K562 (cell line): ENCODE results near the gene MDM4. TPM values are rescaled to one million over a fixed set of nuclear protein-coding genes. Genes with fewer than 3 reads are reported as not detected.

Experiments used
- ADNP ChIP-seq: fragments of 200-800 bp; sonication (Bioruptor generic); IDR thresholded peaks from 2 replicates; pipeline ENCODE4 v1.6.1; 2016; ENCODE audit warnings: missing genetic modification characterization, missing compliant biosample characterization
- CBX5 ChIP-seq: IDR thresholded peaks from 2 replicates; pipeline ENCODE4 v1.6.1; 2014; ENCODE audit warnings: low read depth, borderline replicate concordance
- CC2D1A ChIP-seq: fragments of 450-650 bp; IDR thresholded peaks from 2 replicates; pipeline ENCODE4 v1.6.1; 2017; ENCODE audit warnings: mild to moderate bottlenecking
- GTF2B ChIP-seq: IDR thresholded peaks from 2 replicates; pipeline ENCODE4 v1.6.1; 2011; ENCODE audit not compliant: insufficient read length; ENCODE audit errors: extremely low read depth
- HMGN3 ChIP-seq: IDR thresholded peaks from 2 replicates; pipeline ENCODE4 v1.6.1; 2011; ENCODE audit warnings: borderline replicate concordance, low read depth, mild to moderate bottlenecking, mixed read lengths, low read length; ENCODE audit not compliant: insufficient read length; ENCODE audit errors: extremely low read depth
- JUNB ChIP-seq: fragments of 450-650 bp; formaldehyde crosslinking; conservative IDR thresholded peaks from 2 replicates; pipeline ENCODE4 v1.4.0; 2020; ENCODE audit warnings: mild to moderate bottlenecking
- LCOR ChIP-seq: sonication (generic); formaldehyde crosslinking; IDR thresholded peaks from 2 replicates; pipeline ENCODE4 v1.8.0; 2022; ENCODE audit warnings: mild to moderate bottlenecking, missing genetic modification reagents
- MAFK ChIP-seq: IDR thresholded peaks from 2 replicates; pipeline ENCODE4 v1.6.1; 2011; ENCODE audit warnings: low read length, improper control_type of control experiment
- MNT ChIP-seq, 2 experiments: fragments of 450-650 bp; conservative IDR thresholded peaks; 2 replicates each; pipeline ENCODE4 v1.6.1; 2017; ENCODE audit warnings: mild to moderate bottlenecking in 2 of 2, moderate library complexity in 2 of 2
- NCOA2 ChIP-seq, 2 experiments: fragments of 450-650 bp; IDR thresholded peaks; 2 replicates each; pipeline ENCODE4 v1.6.1; 2018; ENCODE audit warnings: mild to moderate bottlenecking in 2 of 2, moderate library complexity in 1 of 2; ENCODE audit not compliant: partially characterized antibody in 2 of 2
- NONO ChIP-seq, 2 experiments: fragments of 200-400 bp in 1 of 2; fragments of 450-650 bp in 1 of 2; formaldehyde crosslinking in 1 of 2; IDR thresholded peaks; 2 replicates each; pipeline ENCODE4 v1.6.1; 2017; ENCODE audit warnings: low read depth in 2 of 2, mild to moderate bottlenecking in 2 of 2, moderate library complexity in 2 of 2, low read length in 1 of 2
- POLR2G ChIP-seq: fragments of 200-400 bp; formaldehyde crosslinking; IDR thresholded peaks from 2 replicates; pipeline ENCODE4 v1.6.1; 2017; ENCODE audit warnings: low read depth, mild to moderate bottlenecking, antibody characterized with exemption, low read length, moderate library complexity
- RFX1 ChIP-seq: fragments of 450-650 bp; IDR thresholded peaks from 2 replicates; pipeline ENCODE4 v1.6.1; 2016; ENCODE audit warnings: mild to moderate bottlenecking, moderate library complexity
- SNRNP70 ChIP-seq: fragments of 200-400 bp; formaldehyde crosslinking; optimal IDR thresholded peaks from 2 replicates; pipeline ENCODE3; 2017; ENCODE audit warnings: low read depth, low read length
- SRSF1 ChIP-seq: fragments of 200-400 bp; formaldehyde crosslinking; IDR thresholded peaks from 2 replicates; pipeline ENCODE4 v1.6.1; 2017; ENCODE audit warnings: mild to moderate bottlenecking, low read depth, low read length, moderate library complexity
- VEZF1 ChIP-seq: fragments of 200-800 bp; sonication (Bioruptor generic); IDR thresholded peaks from 2 replicates; pipeline ENCODE4 v1.6.1; 2017; ENCODE audit warnings: missing genetic modification characterization, missing compliant biosample characterization
- ZBTB5 ChIP-seq: fragments of 450-650 bp; IDR thresholded peaks from 2 replicates; pipeline ENCODE4 v1.6.1; 2017; ENCODE audit warnings: antibody characterized with exemption
- ZBTB9 ChIP-seq: fragments of 450-650 bp; formaldehyde crosslinking; IDR thresholded peaks from 2 replicates; pipeline ENCODE4 v1.4.0; 2020; ENCODE audit warnings: mild to moderate bottlenecking, moderate library complexity
- ZNF217 ChIP-seq: sonication (generic); formaldehyde crosslinking; IDR thresholded peaks from 2 replicates; pipeline ENCODE4 v1.8.0; 2022; ENCODE audit warnings: mild to moderate bottlenecking, missing genetic modification reagents
- ZNF695 ChIP-seq: fragments of 450-650 bp; formaldehyde crosslinking; IDR thresholded peaks from 2 replicates; pipeline ENCODE4 v1.4.0; 2020; ENCODE audit warnings: mild to moderate bottlenecking, moderate library complexity
- ZNF79 ChIP-seq: fragments of 250-450 bp; sonication (Bioruptor Pico); IDR thresholded peaks from 2 replicates; pipeline ENCODE4 v1.4.0; 2020; ENCODE audit warnings: low read depth, mild to moderate bottlenecking, moderate library complexity
- polyA plus RNA-seq, 8 experiments: library from polyadenylated mRNA; depleted of rRNA in 4 of 8; stranded (reverse) in 5 of 8; unstranded in 3 of 8; fragments of >200 nt; fragmentation: Nextera tagmentation in 2 of 8; fragmentation: Illumina TruSeq in 1 of 8; extraction: Ambion mirVana in 2 of 8; extraction: Trizol in 1 of 8; gene quantifications; 2 replicates each; pipeline versions ENCODE4 v1.2.1 to v1.2.3, GENCODE V29; 2011 to 2014; ENCODE audit warnings: inconsistent platforms in 1 of 8, missing spikeins in 1 of 8
- total RNA-seq, 7 experiments: library from RNA; depleted of rRNA in 6 of 7; stranded (reverse); fragments of >200 nt in 6 of 7; fragmentation: Illumina TruSeq in 2 of 7; extraction: Trizol in 2 of 7; gene quantifications; 2 replicates each; pipeline versions ENCODE4 v1.2.1 to v1.2.3, GENCODE V29; 2011 to 2021; ENCODE audit warnings: low replicate concordance in 1 of 7

The MDM4 gene
- total and polyA plus RNA-seq, 9 of the 15 experiments (the other 6 are each of a cell fraction or from before 2014, with no cell fraction given): 3.3 to 61.7 (median 21.2) TPM

- peak; percentile 98 for TF ChIP-seq LCOR (CRISPR knock-in tag)
- no peak for TF ChIP-seq SRSF1
- peak; percentile 97 for TF ChIP-seq POLR2G
- TF ChIP-seq ADNP: no peak
- TF ChIP-seq SNRNP70: no peak
- TF ChIP-seq ZNF217 (CRISPR knock-in tag): no peak
- peak; percentile 31 for TF ChIP-seq GTF2B
- TF ChIP-seq VEZF1 (CRISPR knock-in tag): peak; percentile 93
- TF ChIP-seq HMGN3: peak; percentile 95
- no peak for TF ChIP-seq JUNB (CRISPR knock-in tag)
- peak; percentile 38; the same call in 1 of the 2 replicates for TF ChIP-seq MAFK
- TF ChIP-seq ZNF695 (CRISPR knock-in tag): no peak
- TF ChIP-seq NCOA2 (IDR thresholded peaks at IDR 0.05; ENCODE audit: partially characterized antibody in 2 of 2): no peak
- TF ChIP-seq CC2D1A: no peak; the same call in 1 of the 2 replicates
- no peak for TF ChIP-seq RFX1
- TF ChIP-seq ZNF79: no peak
- TF ChIP-seq CBX5: no peak; the same call in 1 of the 2 replicates
- peak; percentile 94 to 97 for TF ChIP-seq MNT (conservative IDR thresholded peaks at IDR 0.05)
- no peak; a peak in 1 of 4 replicates for TF ChIP-seq NONO (IDR thresholded peaks at IDR 0.05; ENCODE audit: low read depth in 2 of 2, low read length in 1 of 2)
- peak; percentile 11; the same call in 1 of the 2 replicates for TF ChIP-seq ZBTB9 (CRISPR knock-in tag)
- peak; percentile 74; the same call in 1 of the 2 replicates for TF ChIP-seq ZBTB5
Measured at GRCh38 chr1:204516180-204516879, at the start of gene MDM4 (continued).
